HG03108 (cell line): ENCODE results near the gene STAT5A.

ENCODE experiments used
- ATAC-seq: cut with Tn5 transposase; IDR thresholded peaks from one replicate; pipeline ENCODE4 v1.9.1; 2021; ENCODE audit warnings: moderate library complexity; ENCODE audit not compliant: unreplicated experiment

STAT5A gene

DNA sequence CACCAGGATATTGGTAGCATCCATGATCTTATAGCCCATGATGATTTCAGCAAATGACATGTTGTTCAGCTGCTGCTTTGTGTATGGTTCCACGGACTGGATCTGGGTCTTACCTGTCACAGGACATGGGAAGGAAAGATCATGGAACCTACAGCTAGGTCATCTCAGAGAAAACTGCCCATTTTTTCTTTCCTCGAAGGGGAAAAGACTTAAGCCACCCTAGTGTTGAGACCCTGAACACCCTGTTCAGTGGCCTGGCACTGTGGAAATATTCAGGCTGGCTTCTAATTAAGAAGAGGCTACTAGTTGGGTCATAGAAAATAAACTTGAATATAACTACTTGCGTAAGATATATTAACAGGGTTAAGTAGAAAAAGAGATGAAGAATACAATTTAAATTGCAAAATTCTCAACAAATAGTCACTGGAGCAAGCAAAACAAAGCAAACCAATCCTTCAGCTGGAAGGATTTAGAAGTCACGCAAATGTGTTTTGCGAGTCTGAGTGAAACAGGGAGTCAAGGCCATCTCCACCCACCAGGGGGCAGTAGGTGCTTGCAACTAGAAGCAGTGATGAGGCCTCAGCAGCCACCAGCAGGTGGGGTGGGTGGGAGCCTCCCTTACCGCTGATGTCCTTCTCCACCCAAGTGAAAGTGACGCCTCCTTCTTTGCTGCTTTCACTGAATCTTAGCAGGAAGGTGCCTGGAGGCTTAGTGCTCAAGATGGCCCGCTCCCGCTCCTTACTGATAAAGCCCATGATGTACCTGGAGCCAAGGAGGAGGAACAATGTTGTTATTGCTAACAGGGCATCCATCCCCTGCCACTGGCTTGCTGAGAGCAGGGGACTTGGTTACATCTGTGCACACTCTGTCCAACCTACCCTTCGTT lies 34.3 kb downstream of the STAT5A start:
- ATAC-seq: no peak

DNA sequence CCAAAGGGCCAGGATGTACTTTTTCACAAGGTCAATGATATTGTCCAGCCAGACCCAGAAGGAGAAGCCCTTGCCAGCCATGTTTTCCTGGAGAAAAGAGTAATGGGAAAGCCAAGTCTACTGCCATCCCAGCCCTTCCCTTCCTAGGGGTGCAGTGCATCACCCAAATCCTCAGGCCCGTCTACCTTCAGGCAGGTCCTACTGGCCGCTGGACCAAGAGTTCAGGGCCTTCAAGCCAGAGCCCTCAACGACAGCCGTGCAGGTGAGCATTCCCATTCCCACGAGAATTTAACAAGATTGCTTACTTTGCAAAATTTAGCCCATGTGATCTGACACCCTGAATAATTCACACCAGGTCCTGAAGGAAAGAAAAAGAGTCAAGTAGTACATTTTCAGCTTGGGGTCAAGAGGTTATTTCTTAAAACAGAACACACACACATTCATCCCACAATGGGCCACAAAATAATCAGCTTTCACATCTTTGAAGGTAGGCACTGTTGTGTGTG lies 35.0 kb downstream of the STAT5A start:
- no peak for ATAC-seq

- no peak for ATAC-seq
Measured at GRCh38 chr17:42325026-42325425, 36.7 kb downstream of the STAT5A start.

DNA sequence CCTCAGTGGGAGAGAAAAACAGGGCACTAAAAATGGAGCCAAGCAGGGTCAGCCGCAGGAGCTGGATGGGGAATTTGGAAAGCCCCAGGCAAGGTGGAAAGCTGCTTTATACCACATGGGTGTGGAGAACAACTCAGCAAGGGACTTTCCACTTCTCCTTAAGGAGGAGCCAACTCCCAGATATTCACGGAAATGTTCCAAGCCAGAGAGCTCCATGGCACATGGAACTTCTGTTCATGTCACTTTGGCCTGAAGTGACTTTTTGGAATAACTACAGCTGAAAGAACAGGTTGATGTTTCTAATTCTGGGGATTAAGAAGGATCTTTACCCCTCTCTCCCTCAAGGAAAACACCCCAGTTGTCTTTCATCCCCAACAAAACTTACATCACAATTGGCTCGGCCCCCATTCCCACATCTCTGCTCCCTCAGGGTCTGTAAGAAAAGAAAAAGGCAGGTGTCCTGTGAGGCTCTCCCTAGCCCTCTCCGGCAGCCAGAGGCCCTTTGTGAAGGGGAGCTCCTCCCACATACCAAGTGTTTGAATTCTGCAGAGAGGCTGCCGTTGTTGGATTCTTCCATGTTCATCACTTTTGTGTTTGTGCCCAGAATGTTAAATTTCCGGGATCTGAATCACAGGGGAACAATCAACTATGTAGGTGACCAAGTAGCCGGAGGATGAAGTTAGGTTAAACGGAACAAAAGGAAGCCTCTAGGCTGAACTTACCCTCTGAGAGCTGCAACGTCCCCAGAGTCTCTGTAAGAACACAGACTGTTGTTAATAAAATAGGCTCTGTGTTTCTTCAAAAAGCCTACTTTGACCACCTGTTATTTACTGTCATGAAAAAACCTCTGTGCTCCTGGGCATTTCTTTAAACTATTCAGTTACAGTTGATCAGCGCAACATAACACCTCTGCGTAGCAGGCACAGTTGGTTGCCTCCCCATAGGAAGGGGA lies 41.0 kb downstream of the STAT5A start:
- ATAC-seq: no peak

- no peak for ATAC-seq
Measured at GRCh38 chr17:42333053-42333452, 44.8 kb downstream of the STAT5A start.

DNA sequence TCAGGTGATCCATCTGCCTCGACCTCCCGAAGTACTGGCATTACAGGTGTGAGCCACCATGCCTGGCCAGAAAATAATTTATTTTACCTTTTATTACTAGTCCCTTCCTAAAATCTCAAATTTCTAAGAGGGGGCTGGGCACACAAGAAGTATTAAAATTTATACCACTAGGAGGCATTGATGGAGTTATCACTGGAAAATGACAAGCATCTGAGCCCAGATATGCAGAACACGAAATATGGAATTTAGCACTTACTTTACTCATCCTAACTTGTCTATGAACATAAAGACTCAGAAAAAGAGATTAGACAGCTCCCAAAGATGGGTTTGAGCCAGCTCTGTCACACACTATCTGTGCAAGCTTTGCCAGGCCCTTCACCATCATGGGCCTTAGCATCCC lies 46.4 kb downstream of the STAT5A start:
- no peak for ATAC-seq

- peak; percentile 41 for ATAC-seq
Measured at GRCh38 chr17:42337442-42337841, 49.1 kb downstream of the STAT5A start.

DNA sequence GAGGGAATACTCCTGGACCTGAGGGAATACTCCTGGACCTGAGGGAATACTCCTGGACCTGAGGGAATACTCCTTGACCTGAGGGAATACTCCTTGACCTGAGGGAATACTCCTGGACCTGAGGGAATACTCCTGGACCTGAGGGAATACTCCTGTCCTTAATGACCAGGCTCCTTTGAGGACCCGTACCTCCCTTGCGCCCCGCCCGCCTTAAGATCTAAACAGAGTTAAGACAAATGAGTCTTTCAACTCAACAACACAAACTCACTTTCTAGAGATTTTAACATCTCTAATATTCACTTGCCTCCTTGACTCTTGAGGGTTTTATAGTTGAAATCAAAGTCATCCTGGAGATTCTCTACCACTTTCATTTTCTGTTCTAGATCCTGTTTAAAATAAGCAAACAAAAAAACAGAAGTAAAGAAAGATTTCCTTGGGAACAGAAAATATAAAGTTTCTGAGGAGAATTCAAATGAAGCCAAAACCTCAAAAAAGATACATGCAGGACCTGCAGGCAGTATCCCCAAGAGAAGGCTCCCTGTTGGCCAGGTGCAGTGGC lies 50.2 kb downstream of the STAT5A start:
- ATAC-seq: no peak

DNA sequence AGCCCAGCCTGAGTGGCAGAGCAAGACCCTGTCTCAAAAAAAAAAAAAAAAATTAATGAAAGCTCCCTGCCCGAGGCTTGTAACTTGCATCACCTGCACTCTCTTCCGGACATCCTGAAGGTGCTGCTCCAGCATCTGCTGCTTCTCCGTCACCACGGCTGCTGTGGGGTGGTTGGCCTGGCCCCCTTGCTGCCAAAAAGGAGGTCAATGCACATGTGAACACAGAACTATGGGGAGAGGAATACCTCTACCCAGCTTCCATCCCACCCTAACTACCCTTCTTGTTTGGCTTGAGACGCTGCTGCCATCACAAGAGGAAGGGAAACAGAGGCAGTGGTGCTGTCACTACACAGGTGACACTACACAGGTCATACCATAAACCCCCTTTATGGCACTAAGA lies 50.9 kb downstream of the STAT5A start:
- ATAC-seq: no peak

DNA sequence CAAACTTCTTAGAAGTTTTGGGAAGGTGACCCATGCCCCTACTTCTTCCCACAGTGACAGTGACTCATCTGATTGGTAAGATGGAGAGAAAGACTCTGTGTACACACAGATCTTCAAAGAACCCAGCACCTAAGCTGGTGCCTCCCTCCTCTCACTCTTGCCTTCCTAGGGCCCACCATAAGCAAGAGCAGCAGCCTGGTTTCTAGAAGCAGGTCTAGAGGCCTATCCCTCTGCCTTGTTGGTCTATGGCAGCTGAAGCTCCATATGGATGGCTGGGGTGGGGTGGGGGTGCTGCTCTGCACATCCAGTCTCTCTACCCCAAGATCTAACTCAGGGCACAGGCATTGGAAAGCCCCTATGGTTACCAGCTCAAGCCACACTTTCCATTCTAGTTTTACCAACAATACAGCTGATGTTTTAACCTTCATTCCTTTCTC lies 52.4 kb downstream of the STAT5A start:
- ATAC-seq: no peak

GRCh38 chr17:42341568-42341967 lies 53.3 kb downstream of the STAT5A start:
- ATAC-seq: no peak

DNA sequence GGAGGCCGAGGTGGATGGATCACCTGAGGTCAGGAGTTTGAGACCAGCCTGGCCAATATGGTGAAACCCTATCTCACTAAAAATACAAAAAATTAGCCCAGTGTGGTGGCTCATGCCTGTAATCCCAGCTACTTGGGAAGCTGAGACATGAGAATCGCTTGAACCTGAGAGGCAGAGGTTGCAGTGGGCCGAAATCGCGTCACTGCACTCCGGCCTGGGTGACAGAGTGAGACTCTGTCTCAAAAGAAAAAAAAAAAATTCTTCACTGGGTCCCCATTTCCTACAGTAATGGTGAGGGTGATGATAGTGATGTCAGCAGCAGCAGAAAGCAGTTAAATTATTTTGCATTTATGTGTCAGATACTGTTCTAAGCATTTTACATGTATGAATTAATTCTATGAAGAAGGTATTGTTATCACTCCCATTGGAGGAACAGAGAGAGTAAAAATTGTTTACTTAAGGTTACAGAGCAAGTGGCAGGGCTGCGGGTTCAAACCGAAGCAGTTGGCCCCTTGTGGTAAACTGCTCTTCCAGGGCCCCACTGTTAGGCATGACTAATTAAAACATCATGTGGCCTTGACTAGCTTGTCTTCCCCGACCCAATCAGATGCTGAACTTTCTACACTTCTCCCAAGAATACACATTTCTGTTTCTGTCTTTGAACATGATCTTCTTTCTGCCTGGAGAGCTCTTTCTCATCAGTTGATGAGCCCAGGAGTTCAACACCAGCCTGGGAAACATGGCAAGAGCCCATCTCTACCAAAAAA lies 54.1 kb downstream of the STAT5A start:
- ATAC-seq: no peak

GRCh38 chr17:42345396-42346073 lies 57.2 kb downstream of the STAT5A start:
- ATAC-seq: no peak

DNA sequence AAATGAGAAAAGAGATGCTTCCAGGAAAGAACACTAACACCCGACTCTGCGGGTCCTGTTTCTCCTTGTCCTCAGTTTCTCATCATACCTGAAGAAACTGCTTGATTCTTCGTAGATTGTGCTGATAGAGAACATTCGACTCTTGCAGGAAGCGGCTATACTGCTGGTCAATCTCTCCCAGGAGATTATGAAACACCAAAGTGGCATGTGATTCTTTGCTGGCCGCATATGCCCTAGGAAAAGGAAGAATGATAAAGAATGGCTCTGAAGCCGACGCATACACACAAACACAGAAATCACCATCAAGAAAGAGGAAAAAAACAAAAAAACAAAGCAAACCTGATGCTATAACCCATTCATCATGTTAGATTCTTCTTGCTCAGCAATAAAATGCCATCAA lies 58.2 kb downstream of the STAT5A start:
- no peak for ATAC-seq

- ATAC-seq: no peak
Measured at GRCh38 chr17:42347198-42347597, 58.9 kb downstream of the STAT5A start.

DNA sequence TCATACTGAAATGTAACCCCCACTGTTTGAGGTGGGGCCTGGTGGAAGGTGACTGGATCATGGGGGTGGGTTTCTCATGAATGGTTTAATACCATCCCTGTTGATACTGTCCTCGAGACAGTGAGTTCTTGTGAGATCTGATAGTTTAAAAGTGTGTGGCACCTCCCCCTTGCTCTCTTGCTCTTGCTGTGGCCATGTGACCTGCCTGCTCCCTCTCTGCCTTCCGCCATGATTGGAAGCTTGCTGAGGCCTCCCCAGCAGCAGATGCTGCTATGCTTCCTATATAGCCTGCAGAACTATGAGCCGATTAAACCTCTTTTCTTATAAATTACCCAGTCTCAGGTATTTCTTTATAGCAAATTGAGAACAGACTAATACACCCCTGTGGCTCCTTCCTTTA lies 59.3 kb downstream of the STAT5A start:
- ATAC-seq: no peak

GRCh38 chr17:42348104-42348503 lies 59.8 kb downstream of the STAT5A start:
- ATAC-seq: no peak

- ATAC-seq: no peak
Measured at GRCh38 chr17:42354956-42355843, 66.9 kb downstream of the STAT5A start.

GRCh38 chr17:42358434-42358833 lies 70.1 kb downstream of the STAT5A start:
- no peak for ATAC-seq
